Measurements from ENCODE around the gene XAGE1A. TPM values are rescaled to one million over a fixed set of nuclear protein-coding genes. Genes with fewer than 3 reads are reported as not detected.

XAGE1A gene
- not detected in 2 replicates for total RNA-seq

GRCh38 chrX:52495545-52496418 is at the start of gene XAGE1A:
Gene XAGE1A, plus strand, starts transcription at chrX:52495808. Its CDS starts 1,554 bp downstream, at chrX:52497362.

DNA sequence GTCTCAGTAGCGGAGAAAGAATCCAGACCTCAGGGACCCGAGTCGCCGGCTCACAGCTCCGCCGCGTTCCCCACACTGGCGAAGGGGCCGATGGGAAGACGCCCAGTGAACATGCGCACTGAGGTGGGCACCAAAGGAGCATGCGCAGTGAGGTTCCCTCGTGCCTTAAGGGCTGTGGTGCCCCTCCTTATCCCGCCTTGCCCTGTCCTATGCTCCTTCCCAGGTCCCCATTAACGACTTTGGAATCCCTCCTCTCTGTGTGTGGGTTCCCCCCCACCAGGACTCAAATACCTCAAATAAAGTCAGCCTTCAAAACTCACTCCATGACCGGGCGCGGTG is 21.3 kb downstream of the XAGE1A start, which contains the start of gene XAGE1B:
Gene XAGE1B, minus strand, starts transcription at position 77 of the 339 bp plus-strand sequence. CDS start 1,536 bp downstream, outside the sequence.

Other genes starting within 250 kb of the XAGE1A start
- gene XAGE2, start 126.8 kb upstream of the XAGE1A start, total RNA-seq = not detected in 2 replicates
- gene XAGE1B, start 21.3 kb downstream of the XAGE1A start, total RNA-seq = not detected in 2 replicates
- not detected in 2 replicates for gene SSX7, start 159.1 kb downstream of the XAGE1A start, total RNA-seq
- not detected in 2 replicates for gene SSX2, start 211.4 kb downstream of the XAGE1A start, total RNA-seq

Measured in smooth muscle cell of trachea (primary cell).